ENCODE results near the gene ARID5B.

The ARID5B gene

DNA sequence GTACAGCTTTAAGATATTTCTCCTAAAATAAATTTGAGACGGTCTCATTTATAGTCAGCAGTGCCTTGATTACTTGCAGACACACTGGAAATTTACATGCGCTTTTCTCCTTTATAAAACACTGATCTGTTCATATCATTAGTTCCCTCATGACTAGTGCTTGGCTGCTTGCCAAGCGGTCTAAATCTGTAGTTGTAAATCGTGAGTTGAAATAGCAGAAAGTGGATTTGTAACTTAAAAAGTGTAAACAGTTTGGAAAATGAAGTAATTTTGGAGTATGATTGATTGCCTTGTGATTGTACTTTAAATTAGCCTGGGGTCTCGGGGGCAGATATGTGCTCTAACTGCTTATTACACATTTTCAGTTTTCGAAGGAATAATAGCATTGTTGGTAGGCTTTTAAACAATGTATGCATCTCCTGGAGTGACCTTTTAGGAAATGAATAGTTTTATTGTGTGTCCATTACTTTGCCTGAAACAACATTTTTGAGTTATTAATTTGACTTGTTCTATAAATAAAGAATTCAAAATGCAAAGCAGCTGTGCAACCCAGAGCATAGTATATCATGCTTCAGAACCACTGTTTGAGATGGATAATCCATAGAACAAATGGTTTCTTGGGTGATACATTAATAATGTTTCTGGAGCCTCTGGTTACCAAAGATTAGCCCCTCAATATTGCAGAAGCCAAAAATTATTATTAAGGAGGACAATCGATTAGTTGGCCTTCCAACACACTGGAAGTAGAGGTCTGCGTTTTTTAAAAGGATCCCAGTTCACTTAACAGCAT lies 73.3 kb downstream of the ARID5B start (continued):
- TF ChIP-seq ZSCAN16 (tag by site-specific recombination; IDR thresholded peaks at IDR 0.05) (no peak), ZFP3 (tag by site-specific recombination; IDR thresholded peaks at IDR 0.05; ENCODE audit: low read depth) (no peak), BCL11A (tag by site-specific recombination; IDR thresholded peaks at IDR 0.05; ENCODE audit: low read depth) (peak; percentile 74; the same call in 1 of the 2 replicates), ZNF302 (tag by site-specific recombination; IDR thresholded peaks at IDR 0.05; ENCODE audit: low read depth) (no peak), ZNF561 (tag by site-specific recombination; IDR thresholded peaks at IDR 0.05; ENCODE audit: borderline replicate concordance) (peak; percentile 91), ZNF610 (tag by site-specific recombination; IDR thresholded peaks at IDR 0.05; ENCODE audit: borderline replicate concordance) (no peak), ZNF513 (tag by site-specific recombination; IDR thresholded peaks at IDR 0.05) (no peak), ZNF837 (tag by site-specific recombination; IDR thresholded peaks at IDR 0.05) (no peak), ZNF16 (tag by site-specific recombination; IDR thresholded peaks at IDR 0.05; ENCODE audit: low read depth) (no peak), ZNF362 (tag by site-specific recombination; IDR thresholded peaks at IDR 0.05) (no peak), YY1 (tag by site-specific recombination; IDR thresholded peaks at IDR 0.05) (no peak), INSM2 (tag by site-specific recombination; IDR thresholded peaks at IDR 0.05) (0 out of 2 replicates have a peak, but pooled peaks have one; percentile 66), ZNF140 (tag by site-specific recombination; IDR thresholded peaks at IDR 0.05) (no peak), ZNF514 (tag by site-specific recombination; IDR thresholded peaks at IDR 0.05) (no peak), ZNF23 (tag by site-specific recombination; IDR thresholded peaks at IDR 0.05; ENCODE audit: borderline replicate concordance) (no peak), ZNF791 (tag by site-specific recombination; IDR thresholded peaks at IDR 0.05) (no peak), ZNF48 (tag by site-specific recombination; IDR thresholded peaks at IDR 0.05) (no peak), ZNF558 (tag by site-specific recombination; IDR thresholded peaks at IDR 0.05) (peak; percentile 36; the same call in 1 of the 2 replicates), ZNF335 (tag by site-specific recombination; conservative IDR thresholded peaks at IDR 0.05) (peak; percentile 54), ZNF626 (tag by site-specific recombination; IDR thresholded peaks at IDR 0.05) (0 out of 2 replicates have a peak, but pooled peaks have one; percentile 73), ZNF548 (tag by site-specific recombination; IDR thresholded peaks at IDR 0.05) (no peak), ZBTB8A (tag by site-specific recombination; IDR thresholded peaks at IDR 0.05) (peak; percentile 48), ZNF707 (tag by site-specific recombination; IDR thresholded peaks at IDR 0.05) (no peak), SALL2 (tag by site-specific recombination; IDR thresholded peaks at IDR 0.05; ENCODE audit: borderline replicate concordance) (no peak), ELK4 (IDR thresholded peaks at IDR 0.05; ENCODE audit: borderline replicate concordance, low read depth, low read length) (no peak), ZNF211 (tag by site-specific recombination; IDR thresholded peaks at IDR 0.05; ENCODE audit: low read depth) (no peak), ZNF114 (tag by site-specific recombination; IDR thresholded peaks at IDR 0.05) (no peak), ZNF2 (tag by site-specific recombination; IDR thresholded peaks at IDR 0.05) (no peak), HOXA7 (CRISPR knock-in tag; IDR thresholded peaks at IDR 0.05; ENCODE audit: borderline replicate concordance) (no peak), TCF7L2 (IDR thresholded peaks at IDR 0.05; ENCODE audit: borderline replicate concordance, low read depth, low read length) (no peak; the same call in 1 of the 2 replicates)
- TF ChIP-seq, protein P1, sequence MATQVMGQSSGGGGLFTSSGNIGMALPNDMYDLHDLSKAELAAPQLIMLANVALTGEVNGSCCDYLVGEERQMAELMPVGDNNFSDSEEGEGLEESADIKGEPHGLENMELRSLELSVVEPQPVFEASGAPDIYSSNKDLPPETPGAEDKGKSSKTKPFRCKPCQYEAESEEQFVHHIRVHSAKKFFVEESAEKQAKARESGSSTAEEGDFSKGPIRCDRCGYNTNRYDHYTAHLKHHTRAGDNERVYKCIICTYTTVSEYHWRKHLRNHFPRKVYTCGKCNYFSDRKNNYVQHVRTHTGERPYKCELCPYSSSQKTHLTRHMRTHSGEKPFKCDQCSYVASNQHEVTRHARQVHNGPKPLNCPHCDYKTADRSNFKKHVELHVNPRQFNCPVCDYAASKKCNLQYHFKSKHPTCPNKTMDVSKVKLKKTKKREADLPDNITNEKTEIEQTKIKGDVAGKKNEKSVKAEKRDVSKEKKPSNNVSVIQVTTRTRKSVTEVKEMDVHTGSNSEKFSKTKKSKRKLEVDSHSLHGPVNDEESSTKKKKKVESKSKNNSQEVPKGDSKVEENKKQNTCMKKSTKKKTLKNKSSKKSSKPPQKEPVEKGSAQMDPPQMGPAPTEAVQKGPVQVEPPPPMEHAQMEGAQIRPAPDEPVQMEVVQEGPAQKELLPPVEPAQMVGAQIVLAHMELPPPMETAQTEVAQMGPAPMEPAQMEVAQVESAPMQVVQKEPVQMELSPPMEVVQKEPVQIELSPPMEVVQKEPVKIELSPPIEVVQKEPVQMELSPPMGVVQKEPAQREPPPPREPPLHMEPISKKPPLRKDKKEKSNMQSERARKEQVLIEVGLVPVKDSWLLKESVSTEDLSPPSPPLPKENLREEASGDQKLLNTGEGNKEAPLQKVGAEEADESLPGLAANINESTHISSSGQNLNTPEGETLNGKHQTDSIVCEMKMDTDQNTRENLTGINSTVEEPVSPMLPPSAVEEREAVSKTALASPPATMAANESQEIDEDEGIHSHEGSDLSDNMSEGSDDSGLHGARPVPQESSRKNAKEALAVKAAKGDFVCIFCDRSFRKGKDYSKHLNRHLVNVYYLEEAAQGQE (tag by site-specific recombination; IDR thresholded peaks at IDR 0.05), result no peak

Measured in HEK293 (cell line).